Cerebellar cortex (tissue), 1 donor: ENCODE data around the gene RNPC3.
"Not testable (repeated sequence)": the region's sequence is repeated elsewhere in the genome, so short reads cannot be mapped to it uniquely, and the experiment has no call there.

Source experiments
- DNase-seq: peaks from one replicate; pipeline ENCODE4 v3.0.0-alpha.2; 2015; ENCODE audit warnings: low spot score

The RNPC3 gene

GRCh38 chr1:103561124-103561523 lies 35.6 kb downstream of the RNPC3 start:
- DNase-seq = not testable (repeated sequence)

GRCh38 chr1:103561643-103562395 lies 36.3 kb downstream of the RNPC3 start:
- DNase-seq = no peak

GRCh38 chr1:103563056-103563455 lies 37.6 kb downstream of the RNPC3 start:
- DNase-seq = no peak

GRCh38 chr1:103569493-103569892 lies 44.0 kb downstream of the RNPC3 start:
- no peak for DNase-seq

- DNase-seq = not testable (repeated sequence)
Measured at GRCh38 chr1:103571289-103571688, 45.8 kb downstream of the RNPC3 start, which contains the start of gene AMY2B. Gene AMY2B, plus strand, starts transcription at chr1:103571589. Its CDS starts 14 bp downstream, at chr1:103571603.

- DNase-seq = no peak
Measured at GRCh38 chr1:103576065-103576464, 50.6 kb downstream of the RNPC3 start.

GRCh38 chr1:103576784-103577183 lies 51.3 kb downstream of the RNPC3 start:
- DNase-seq = not testable (repeated sequence)

GRCh38 chr1:103582464-103582863 lies 57.0 kb downstream of the RNPC3 start:
- DNase-seq = no peak

- no peak for DNase-seq
Measured at GRCh38 chr1:103583887-103584286, 58.4 kb downstream of the RNPC3 start.

- no peak for DNase-seq
Measured at GRCh38 chr1:103584537-103584936, 59.0 kb downstream of the RNPC3 start.

GRCh38 chr1:103602740-103603139 lies 77.2 kb downstream of the RNPC3 start:
- DNase-seq = not testable (repeated sequence)
